ENCODE measurements around the gene TGIF1.

TGIF1 gene

GRCh38 chr18:3434685-3435084 is 15.3 kb upstream of the TGIF1 start:
- DNase-seq (ENCODE audit: low read depth), result no peak

GRCh38 chr18:3440341-3440740 is 9.6 kb upstream of the TGIF1 start:
- DNase-seq (ENCODE audit: low read depth), result no peak

GRCh38 chr18:3441290-3441689 is 8.7 kb upstream of the TGIF1 start:
- DNase-seq (ENCODE audit: low read depth), result no peak

GRCh38 chr18:3442919-3443318 is 7.1 kb upstream of the TGIF1 start:
- DNase-seq (ENCODE audit: low read depth), result no peak

GRCh38 chr18:3444296-3444695 is 5.7 kb upstream of the TGIF1 start:
- no peak for DNase-seq (ENCODE audit: low read depth)

GRCh38 chr18:3444954-3445353 is 5.0 kb upstream of the TGIF1 start:
- no peak for DNase-seq (ENCODE audit: low read depth)

- no peak for DNase-seq (ENCODE audit: low read depth)
Observed at GRCh38 chr18:3447068-3447894, 2.7 kb upstream of the TGIF1 start.

- peak; percentile 66 for DNase-seq (ENCODE audit: low read depth)
Observed at GRCh38 chr18:3447895-3448837, 1.8 kb upstream of the TGIF1 start.

- DNase-seq (ENCODE audit: low read depth), result peak; percentile 77
Observed at GRCh38 chr18:3448838-3449511, 997 bp upstream of the TGIF1 start.

GRCh38 chr18:3449512-3450011 is 410 bp upstream of the TGIF1 start:
- no peak for DNase-seq (ENCODE audit: low read depth)

- no peak for DNase-seq (ENCODE audit: low read depth)
Observed at GRCh38 chr18:3450799-3451182, 819 bp downstream of the TGIF1 start.

- DNase-seq (ENCODE audit: low read depth), result peak; percentile 81
Observed at GRCh38 chr18:3451183-3451988, 1.4 kb downstream of the TGIF1 start.

- DNase-seq (ENCODE audit: low read depth), result no peak
Observed at GRCh38 chr18:3451989-3452749, 2.2 kb downstream of the TGIF1 start.

- no peak for DNase-seq (ENCODE audit: low read depth)
Observed at GRCh38 chr18:3452750-3453539, 3.0 kb downstream of the TGIF1 start.

GRCh38 chr18:3453540-3454364 is 3.8 kb downstream of the TGIF1 start:
- no peak for DNase-seq (ENCODE audit: low read depth)

GRCh38 chr18:3454365-3455089 is 4.6 kb downstream of the TGIF1 start:
- no peak for DNase-seq (ENCODE audit: low read depth)

GRCh38 chr18:3455090-3455635 is 5.2 kb downstream of the TGIF1 start:
- no peak for DNase-seq (ENCODE audit: low read depth)
